ENCODE data around the gene TCP11L2. TPM values are rescaled to one million over a fixed set of nuclear protein-coding genes. Genes with fewer than 3 reads are reported as not detected.
A peak's percentile ranks its signal among the peaks of the same experiment; 100 is the strongest.

The TCP11L2 gene
- total and polyA plus RNA-seq, 9 of the 15 experiments (the other 6 are each of a cell fraction or from before 2014, with no cell fraction given), result 0.39 to 4.5 (median 1.3) TPM

- ChIA-PET CTCF (ENCODE audit: low intra/inter-chr PET ratio) (no interaction called here), POLR2A (no interaction called here)
- Histone ChIP-seq H3K9me1 (ENCODE audit: control insufficient read depth, insufficient read depth, low read length) (no peaks in the 10 kb centered on the region), H3K9me3 (replicated peaks; ENCODE audit: control insufficient read depth, insufficient read depth, low read depth, low read length) (no peaks in the 10 kb centered on the region), H3K27ac (ENCODE audit: extremely low read depth, low read depth, low read length) (no peak overlapping the region), H3K4me3 (no peak overlapping the region), H2AFZ (ENCODE audit: low read depth, low read length) (0 out of 2 replicates have a peak overlapping the region, but pooled peaks have one; percentile 34), H3K4me1 (replicated peaks in 1 of 2; ENCODE audit: control insufficient read depth in 2 of 2, insufficient read depth in 2 of 2, low read length in 2 of 2) (no peaks in the 10 kb centered on the region), H3K4me2 (ENCODE audit: insufficient read depth, low read length) (no peak overlapping the region), H3K9ac (ENCODE audit: insufficient read depth in 1 of 2, low read depth in 2 of 2, low read length in 2 of 2) (no peak overlapping the region), H3K36me3 (ENCODE audit: control insufficient read depth, insufficient read depth, low read length) (no peaks in the 10 kb centered on the region), H3K79me2 (ENCODE audit: control insufficient read depth, insufficient read depth, low read length) (no peaks in the 10 kb centered on the region), H4K20me1 (replicated peaks; ENCODE audit: control insufficient read depth, insufficient read depth, low read length) (no peaks in the 10 kb centered on the region), H3K27me3 (ENCODE audit: control insufficient read depth in 2 of 2, insufficient read depth in 2 of 2, low read length in 2 of 2) (no peaks in the 10 kb centered on the region)
- WGBS (ENCODE audit: insufficient coverage, low coverage, missing lambda C conversion rate), result 51% methylated on average over 2 of the region's 2 CpGs
- no peak for ATAC-seq
- intact Hi-C loops (cut with micrococcal nuclease), result loop anchor here (5.0 kb wide), 1 partner anchor 61 kb away; no protein-coding TSS in a partner anchor
- BruUV-seq (replicated peaks), result no TSS peak
- DNase-seq (ENCODE audit: extremely low read depth in 1 of 4, low spot score in 3 of 4), result no peak
- TF ChIP-seq HMBOX1 (IDR thresholded peaks at IDR 0.05), result 0 out of 2 replicates have a peak, but pooled peaks have one; percentile 33
- TF ChIP-seq SRSF1 (IDR thresholded peaks at IDR 0.05; ENCODE audit: low read depth, low read length), result no peak
- TF ChIP-seq FOSL1 (tag; conservative IDR thresholded peaks at IDR 0.05), result peak; percentile 12; the same call in 1 of the 2 replicates
- in situ Hi-C loops (cut with MboI), result no loop called here
- FAIRE-seq, result no peak
Measured at GRCh38 chr12:106343214-106343528, 40.6 kb downstream of the TCP11L2 start.

GRCh38 chr12:106344131-106344530, 41.6 kb downstream of the TCP11L2 start:
- no peak overlapping the region for H3K4me3 ChIP-seq
- H3K4me2 ChIP-seq (ENCODE audit: insufficient read depth, low read length), result no peak overlapping the region
- no peak for ATAC-seq
- H4K20me1 ChIP-seq (replicated peaks; ENCODE audit: control insufficient read depth, insufficient read depth, low read length), result no peaks in the 10 kb centered on the region
- in situ Hi-C loops (cut with MboI) (no loop called here), intact Hi-C loops (cut with micrococcal nuclease) (loop anchor here (5.0 kb wide), 1 partner anchor 62 kb away; no protein-coding TSS in a partner anchor)
- H3K27ac ChIP-seq (ENCODE audit: extremely low read depth, low read depth, low read length), result no peak overlapping the region
- no TSS peak for BruUV-seq (replicated peaks)
- H3K79me2 ChIP-seq (ENCODE audit: control insufficient read depth, insufficient read depth, low read length), result no peaks in the 10 kb centered on the region
- H3K27me3 ChIP-seq (ENCODE audit: control insufficient read depth in 2 of 2, insufficient read depth in 2 of 2, low read length in 2 of 2), result no peaks in the 10 kb centered on the region
- ChIA-PET POLR2A (no interaction called here), CTCF (ENCODE audit: low intra/inter-chr PET ratio) (no interaction called here)
- no peak overlapping the region for H2AFZ ChIP-seq (ENCODE audit: low read depth, low read length)
- no peaks in the 10 kb centered on the region for H3K9me1 ChIP-seq (ENCODE audit: control insufficient read depth, insufficient read depth, low read length)
- 26% methylated on average over 5 of the region's 5 CpGs for WGBS (ENCODE audit: insufficient coverage, low coverage, missing lambda C conversion rate)
- no peak overlapping the region for H3K9ac ChIP-seq (ENCODE audit: insufficient read depth in 1 of 2, low read depth in 2 of 2, low read length in 2 of 2)
- no peaks in the 10 kb centered on the region for H3K9me3 ChIP-seq (replicated peaks; ENCODE audit: control insufficient read depth, insufficient read depth, low read depth, low read length)
- no peaks in the 10 kb centered on the region for H3K4me1 ChIP-seq (replicated peaks in 1 of 2; ENCODE audit: control insufficient read depth in 2 of 2, insufficient read depth in 2 of 2, low read length in 2 of 2)
- no peak for DNase-seq (ENCODE audit: extremely low read depth in 1 of 4, low spot score in 3 of 4)
- H3K36me3 ChIP-seq (ENCODE audit: control insufficient read depth, insufficient read depth, low read length), result no peaks in the 10 kb centered on the region
- FAIRE-seq, result no peak
- no peak for TF ChIP-seq ZNF24 (IDR thresholded peaks at IDR 0.05)
- TF ChIP-seq ATF2 (CRISPR knock-in tag; IDR thresholded peaks at IDR 0.05), result no peak
- TF ChIP-seq, protein P1, sequence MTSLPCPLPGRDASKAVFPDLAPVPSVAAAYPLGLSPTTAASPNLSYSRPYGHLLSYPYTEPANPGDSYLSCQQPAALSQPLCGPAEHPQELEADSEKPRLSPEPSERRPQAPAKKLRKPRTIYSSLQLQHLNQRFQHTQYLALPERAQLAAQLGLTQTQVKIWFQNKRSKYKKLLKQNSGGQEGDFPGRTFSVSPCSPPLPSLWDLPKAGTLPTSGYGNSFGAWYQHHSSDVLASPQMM (CRISPR knock-in tag; IDR thresholded peaks at IDR 0.05), result no peak
- TF ChIP-seq ZNF589 (CRISPR knock-in tag; IDR thresholded peaks at IDR 0.05; ENCODE audit: low read depth), result no peak
- TF ChIP-seq, protein P2, sequence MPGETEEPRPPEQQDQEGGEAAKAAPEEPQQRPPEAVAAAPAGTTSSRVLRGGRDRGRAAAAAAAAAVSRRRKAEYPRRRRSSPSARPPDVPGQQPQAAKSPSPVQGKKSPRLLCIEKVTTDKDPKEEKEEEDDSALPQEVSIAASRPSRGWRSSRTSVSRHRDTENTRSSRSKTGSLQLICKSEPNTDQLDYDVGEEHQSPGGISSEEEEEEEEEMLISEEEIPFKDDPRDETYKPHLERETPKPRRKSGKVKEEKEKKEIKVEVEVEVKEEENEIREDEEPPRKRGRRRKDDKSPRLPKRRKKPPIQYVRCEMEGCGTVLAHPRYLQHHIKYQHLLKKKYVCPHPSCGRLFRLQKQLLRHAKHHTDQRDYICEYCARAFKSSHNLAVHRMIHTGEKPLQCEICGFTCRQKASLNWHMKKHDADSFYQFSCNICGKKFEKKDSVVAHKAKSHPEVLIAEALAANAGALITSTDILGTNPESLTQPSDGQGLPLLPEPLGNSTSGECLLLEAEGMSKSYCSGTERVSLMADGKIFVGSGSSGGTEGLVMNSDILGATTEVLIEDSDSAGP (CRISPR knock-in tag; IDR thresholded peaks at IDR 0.05), result no peak
